H9 (cell line): ENCODE data around the gene LRIT1. TPM values are rescaled to one million over a fixed set of nuclear protein-coding genes. Genes with fewer than 3 reads are reported as not detected.

ENCODE experiments used
- DNase-seq: peaks from one replicate; pipeline ENCODE4 v3.0.0-alpha.2; 2017
- H2AFZ ChIP-seq: one replicate; pipeline ENCODE4 v1.6.1; 2013; ENCODE audit warnings: mild to moderate bottlenecking, low read length, control low read depth, moderate library complexity
- H2AK5ac ChIP-seq: 2 replicates; pipeline ENCODE4 v1.6.1; 2013; ENCODE audit warnings: low read length, control low read depth, mixed read lengths; ENCODE audit not compliant: insufficient read length
- H2BK120ac ChIP-seq: one replicate; pipeline ENCODE4 v1.6.1; 2013; ENCODE audit warnings: low read depth, mild to moderate bottlenecking, low read length, control low read depth, inconsistent platforms; ENCODE audit not compliant: poor library complexity, severe bottlenecking
- H2BK12ac ChIP-seq: 2 replicates; pipeline ENCODE4 v1.6.1; 2013; ENCODE audit warnings: low read length, control low read depth, mixed read lengths, low read depth; ENCODE audit not compliant: insufficient read length
- H2BK15ac ChIP-seq: 2 replicates; pipeline ENCODE4 v1.6.1; 2013; ENCODE audit warnings: low read depth, low read length, control low read depth
- H2BK20ac ChIP-seq: one replicate; pipeline ENCODE4 v1.6.1; 2013; ENCODE audit warnings: low read depth, mild to moderate bottlenecking, low read length, control low read depth, inconsistent platforms; ENCODE audit not compliant: poor library complexity, severe bottlenecking
- H2BK5ac ChIP-seq: 2 replicates; pipeline ENCODE4 v1.6.1; 2013; ENCODE audit warnings: low read length, control low read depth, mixed read lengths; ENCODE audit not compliant: insufficient read length
- H3K14ac ChIP-seq: 2 replicates; pipeline ENCODE4 v1.6.1; 2013; ENCODE audit warnings: low read length, control low read depth; ENCODE audit not compliant: insufficient read depth
- H3K18ac ChIP-seq: 2 replicates; pipeline ENCODE4 v1.6.1; 2013; ENCODE audit warnings: low read depth, mild to moderate bottlenecking, mixed read lengths, low read length, control low read depth; ENCODE audit not compliant: insufficient read length
- H3K23ac ChIP-seq: 2 replicates; pipeline ENCODE4 v1.6.1; 2013; ENCODE audit warnings: low read length, control low read depth, mixed read lengths, low read depth; ENCODE audit not compliant: insufficient read length
- H3K23me2 ChIP-seq: 2 replicates; pipeline ENCODE4 v1.6.1; 2013; ENCODE audit warnings: low read depth, mild to moderate bottlenecking, mixed read lengths, low read length, control low read depth; ENCODE audit not compliant: insufficient read length, poor library complexity, severe bottlenecking
- H3K27ac ChIP-seq: 2 replicates; pipeline ENCODE4 v1.5.1; 2013; ENCODE audit warnings: low read length, control low read depth, mixed read lengths, low read depth; ENCODE audit not compliant: insufficient read length
- H3K27me3 ChIP-seq: 2 replicates; pipeline ENCODE4 v1.6.1; 2013; ENCODE audit warnings: low read length, control low read depth, inconsistent platforms; ENCODE audit not compliant: insufficient read depth
- H3K4ac ChIP-seq: 2 replicates; pipeline ENCODE4 v1.6.1; 2013; ENCODE audit warnings: low read depth, mild to moderate bottlenecking, control low read depth, inconsistent platforms, low read length, moderate library complexity
- H3K4me1 ChIP-seq: 2 replicates; pipeline ENCODE4 v1.6.1; 2013; ENCODE audit warnings: low read length, control low read depth, inconsistent platforms; ENCODE audit not compliant: insufficient read depth
- H3K4me2 ChIP-seq: 2 replicates; pipeline ENCODE4 v1.6.1; 2013; ENCODE audit warnings: low read length, control low read depth, mixed read lengths; ENCODE audit not compliant: insufficient read length, insufficient read depth
- H3K56ac ChIP-seq: 2 replicates; pipeline ENCODE4 v1.6.1; 2013; ENCODE audit warnings: low read depth, mild to moderate bottlenecking, mixed read lengths, low read length, control low read depth; ENCODE audit not compliant: insufficient read length
- H3K79me1 ChIP-seq: 2 replicates; pipeline ENCODE4 v1.6.1; 2013; ENCODE audit warnings: low read depth, mild to moderate bottlenecking, moderate library complexity, low read length, control low read depth, inconsistent platforms; ENCODE audit not compliant: insufficient read depth, poor library complexity, severe bottlenecking
- H3K79me2 ChIP-seq: 2 replicates; pipeline ENCODE4 v1.6.1; 2013; ENCODE audit warnings: low read length, control low read depth, inconsistent platforms; ENCODE audit not compliant: insufficient read depth
- H3K9ac ChIP-seq: 2 replicates; pipeline ENCODE4 v1.6.1; 2013; ENCODE audit warnings: low read length, control low read depth, mixed read lengths; ENCODE audit not compliant: insufficient read length; ENCODE audit errors: extremely low read depth
- H3K9me3 ChIP-seq: one replicate; pipeline ENCODE4 v1.6.1; 2013; ENCODE audit warnings: low read depth, low read length, inconsistent platforms; ENCODE audit not compliant: control insufficient read depth
- H3T11ph ChIP-seq: one replicate; pipeline ENCODE4 v1.6.1; 2013; ENCODE audit warnings: mild to moderate bottlenecking, low read length, control low read depth, inconsistent platforms
- H4K20me1 ChIP-seq: one replicate; pipeline ENCODE4 v1.6.1; 2013; ENCODE audit not compliant: control insufficient read depth, insufficient read length, insufficient read depth
- H4K5ac ChIP-seq: 2 replicates; pipeline ENCODE4 v1.6.1; 2013; ENCODE audit warnings: low read depth, mild to moderate bottlenecking, mixed read lengths, low read length, control low read depth; ENCODE audit not compliant: insufficient read length
- H4K8ac ChIP-seq: replicated peaks from 2 replicates; pipeline ENCODE4 v1.6.1; 2013; ENCODE audit warnings: low read length, control low read depth, mixed read lengths, low read depth; ENCODE audit not compliant: insufficient read length
- H4K91ac ChIP-seq: 2 replicates; pipeline ENCODE4 v1.6.1; 2013; ENCODE audit warnings: low read depth, mild to moderate bottlenecking, moderate library complexity, mixed read lengths, low read length, control low read depth; ENCODE audit not compliant: insufficient read length
- H3K27ac Mint-ChIP-seq, 3 experiments: 2 replicates in 2 of 3; 3 replicates in 1 of 3; pipeline ENCODE4 v1.8.0; 2020 to 2021; ENCODE audit warnings: mixed read lengths in 3 of 3, mild to moderate bottlenecking in 1 of 3, moderate library complexity in 1 of 3
- H3K27me3 Mint-ChIP-seq: 2 replicates; pipeline ENCODE4 v1.8.0; 2021; ENCODE audit warnings: low read depth, mild to moderate bottlenecking, moderate library complexity, mixed read lengths
- H3K36me3 Mint-ChIP-seq, 3 experiments: 2 replicates in 2 of 3; 3 replicates in 1 of 3; pipeline ENCODE4 v1.8.0; 2020 to 2021; ENCODE audit warnings: low read depth in 3 of 3, mixed read lengths in 3 of 3; ENCODE audit not compliant: insufficient read depth in 1 of 3
- H3K4me1 Mint-ChIP-seq, 2 experiments: 2 replicates each; pipeline ENCODE4 v1.8.0; 2020; ENCODE audit warnings: mixed read lengths in 2 of 2
- H3K4me3 Mint-ChIP-seq, 2 experiments: 2 replicates in 1 of 2; 3 replicates in 1 of 2; pipeline ENCODE4 v1.8.0; 2020 to 2021; ENCODE audit warnings: mild to moderate bottlenecking in 2 of 2, mixed read lengths in 2 of 2, moderate library complexity in 1 of 2
- H3K9me3 Mint-ChIP-seq, 2 experiments: 2 replicates in 1 of 2; 3 replicates in 1 of 2; pipeline ENCODE4 v1.8.0; 2020; ENCODE audit warnings: mild to moderate bottlenecking in 2 of 2, mixed read lengths in 2 of 2, moderate library complexity in 1 of 2
- WGBS: extraction: QIAGEN DNeasy Blood & Tissue Kit; methylation state at CpG from one replicate; pipeline ENCODE4 v1.1.7; 2013; ENCODE audit warnings: missing lambda C conversion rate, low lambda C conversion rate, mixed read lengths; ENCODE audit not compliant: insufficient read length; ENCODE audit errors: extremely low coverage; 5-methylcytosine and 5-hydroxymethylcytosine counted together
- total RNA-seq: library from RNA; stranded (reverse); gene quantifications from 2 replicates; pipeline ENCODE4 v1.2.1, GENCODE V29; 2021
- TF ChIP-seq, protein P1 (sequence below): fragments of 200-600 bp; sonication (generic); conservative IDR thresholded peaks from 3 replicates; pipeline ENCODE4 v1.8.0; 2021; ENCODE audit warnings: antibody characterized with exemption, mild to moderate bottlenecking

Gene LRIT1
- total RNA-seq, 1 experiment from 2014 or later, result not detected

DNA sequence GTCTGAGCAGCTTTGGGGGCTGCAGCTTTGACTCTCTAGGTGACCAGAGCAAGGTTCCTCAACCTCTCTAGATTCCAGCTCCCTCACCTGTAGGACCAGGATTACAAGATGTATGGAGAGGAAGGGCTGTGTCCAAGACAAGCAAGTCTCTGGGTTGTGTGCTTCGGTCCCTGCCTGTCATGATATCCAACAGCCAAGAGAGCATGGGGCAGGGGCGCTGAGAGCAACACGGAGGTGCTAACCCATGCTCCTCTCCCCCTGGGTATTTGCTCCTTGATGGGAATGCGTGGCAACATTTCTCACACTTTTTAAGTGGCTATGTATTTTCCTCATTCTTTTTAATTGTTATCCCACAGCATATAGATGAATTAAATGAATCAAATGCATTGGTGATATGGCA, 36.7 kb downstream of the LRIT1 start:
- Histone ChIP-seq H4K8ac (no peak overlapping the region), H3K27me3 (no peaks in the 10 kb centered on the region), H3K79me2 (no peaks in the 10 kb centered on the region), H3K4me2 (no peak overlapping the region), H3K18ac (no peak overlapping the region), H3K9ac (no peak overlapping the region), H3K14ac (no peak overlapping the region), H3T11ph (no peak overlapping the region), H4K91ac (no peak overlapping the region), H3K4me1 (no peaks in the 10 kb centered on the region), H3K27ac (no peak overlapping the region), H4K20me1 (no peaks in the 10 kb centered on the region), H3K9me3 (no peaks in the 10 kb centered on the region), H2BK15ac (no peak overlapping the region), H3K23ac (no peak overlapping the region), H2AFZ (no peak overlapping the region), H2AK5ac (no peak overlapping the region), H2BK5ac (no peak overlapping the region), H2BK20ac (no peak overlapping the region), H3K56ac (no peak overlapping the region), H2BK12ac (no peak overlapping the region), H4K5ac (no peak overlapping the region), H3K4ac (no peak overlapping the region), H2BK120ac (no peak overlapping the region), H3K23me2 (no peaks in the 10 kb centered on the region), H3K79me1 (no peaks in the 10 kb centered on the region)
- H3K27me3 Mint-ChIP-seq, result peaks cover 3% of the 10 kb centered on the region; the same call in 1 of the 2 replicates
- TF ChIP-seq, protein P1, sequence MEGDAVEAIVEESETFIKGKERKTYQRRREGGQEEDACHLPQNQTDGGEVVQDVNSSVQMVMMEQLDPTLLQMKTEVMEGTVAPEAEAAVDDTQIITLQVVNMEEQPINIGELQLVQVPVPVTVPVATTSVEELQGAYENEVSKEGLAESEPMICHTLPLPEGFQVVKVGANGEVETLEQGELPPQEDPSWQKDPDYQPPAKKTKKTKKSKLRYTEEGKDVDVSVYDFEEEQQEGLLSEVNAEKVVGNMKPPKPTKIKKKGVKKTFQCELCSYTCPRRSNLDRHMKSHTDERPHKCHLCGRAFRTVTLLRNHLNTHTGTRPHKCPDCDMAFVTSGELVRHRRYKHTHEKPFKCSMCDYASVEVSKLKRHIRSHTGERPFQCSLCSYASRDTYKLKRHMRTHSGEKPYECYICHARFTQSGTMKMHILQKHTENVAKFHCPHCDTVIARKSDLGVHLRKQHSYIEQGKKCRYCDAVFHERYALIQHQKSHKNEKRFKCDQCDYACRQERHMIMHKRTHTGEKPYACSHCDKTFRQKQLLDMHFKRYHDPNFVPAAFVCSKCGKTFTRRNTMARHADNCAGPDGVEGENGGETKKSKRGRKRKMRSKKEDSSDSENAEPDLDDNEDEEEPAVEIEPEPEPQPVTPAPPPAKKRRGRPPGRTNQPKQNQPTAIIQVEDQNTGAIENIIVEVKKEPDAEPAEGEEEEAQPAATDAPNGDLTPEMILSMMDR, result no peak
- no CpG with 5 or more reads among the region's 4 CpGs for WGBS
- no peak overlapping the region for H3K27ac Mint-ChIP-seq
- no peak for DNase-seq
- H3K36me3 Mint-ChIP-seq, result no peaks in the 10 kb centered on the region
- no peak overlapping the region for H3K4me3 Mint-ChIP-seq
- H3K9me3 Mint-ChIP-seq, result no peaks in the 10 kb centered on the region
- H3K4me1 Mint-ChIP-seq, result no peaks in the 10 kb centered on the region
